Parathyroid adenoma (tissue), 2 donors: ENCODE results near the gene EFNB3.

Experiments used
- H2AFZ ChIP-seq: fragments of 300-600 bp; sonication (generic); one replicate; pipeline ENCODE4 v1.7.0; 2017; ENCODE audit warnings: antibody characterized with exemption, mild to moderate bottlenecking
- H3K27ac ChIP-seq: fragments of 300-600 bp; sonication (generic); one replicate; pipeline ENCODE4 v1.7.0; 2017
- H3K27me3 ChIP-seq: fragments of 300-600 bp; sonication (generic); one replicate; pipeline ENCODE4 v1.7.0; 2017; ENCODE audit warnings: low read length; ENCODE audit not compliant: control insufficient read depth, insufficient read depth
- H3K36me3 ChIP-seq: fragments of 300-600 bp; sonication (generic); one replicate; pipeline ENCODE4 v1.7.0; 2017; ENCODE audit warnings: low read length; ENCODE audit not compliant: control insufficient read depth, insufficient read depth
- H3K4me1 ChIP-seq: fragments of 300-600 bp; sonication (generic); one replicate; pipeline ENCODE4 v1.7.0; 2017; ENCODE audit warnings: control low read depth
- H3K4me2 ChIP-seq: fragments of 300-600 bp; sonication (generic); one replicate; pipeline ENCODE4 v1.7.0; 2017; ENCODE audit warnings: low read length
- H3K4me3 ChIP-seq: fragments of 300-600 bp; sonication (generic); one replicate; pipeline ENCODE4 v1.7.0; 2017; ENCODE audit warnings: low read depth, low read length
- H3K79me2 ChIP-seq: fragments of 300-600 bp; sonication (generic); one replicate; pipeline ENCODE4 v1.7.0; 2017; ENCODE audit warnings: control low read depth
- H3K9ac ChIP-seq: fragments of 300-600 bp; sonication (generic); one replicate; pipeline ENCODE4 v1.7.0; 2017; ENCODE audit warnings: mild to moderate bottlenecking
- H3K9me3 ChIP-seq: fragments of 300-600 bp; sonication (generic); one replicate; pipeline ENCODE4 v1.7.0; 2017; ENCODE audit warnings: low read length; ENCODE audit not compliant: control insufficient read depth
- CTCF ChIP-seq: fragments of 300-600 bp; sonication (generic); IDR thresholded peaks from one replicate; pipeline ENCODE4 v1.7.0; 2017; ENCODE audit warnings: antibody characterized with exemption, mild to moderate bottlenecking
- donor health status: primary hyperparathyroidism.

Gene EFNB3

GRCh38 chr17:7748076-7748775 is 43.2 kb downstream of the EFNB3 start:
- peak overlapping the region; percentile 77 for H2AFZ ChIP-seq
- no peaks in the 10 kb centered on the region for H3K79me2 ChIP-seq
- H3K4me3 ChIP-seq = no peak overlapping the region
- H3K4me1 ChIP-seq = peaks cover 7% of the 10 kb centered on the region
- H3K36me3 ChIP-seq = no peaks in the 10 kb centered on the region
- no peak overlapping the region for H3K27ac ChIP-seq
- H3K4me2 ChIP-seq = no peak overlapping the region
- no peaks in the 10 kb centered on the region for H3K27me3 ChIP-seq
- no peak overlapping the region for H3K9ac ChIP-seq
- TF ChIP-seq CTCF = no peak
- H3K9me3 ChIP-seq = no peaks in the 10 kb centered on the region

- H3K27me3 ChIP-seq = no peaks in the 10 kb centered on the region
- no peaks in the 10 kb centered on the region for H3K36me3 ChIP-seq
- H3K4me3 ChIP-seq = no peak overlapping the region
- H3K4me2 ChIP-seq = no peak overlapping the region
- no peak overlapping the region for H3K27ac ChIP-seq
- no peaks in the 10 kb centered on the region for H3K9me3 ChIP-seq
- no peaks in the 10 kb centered on the region for H3K79me2 ChIP-seq
- H2AFZ ChIP-seq = no peak overlapping the region
- no peak overlapping the region for H3K9ac ChIP-seq
- TF ChIP-seq CTCF = no peak
- peaks cover 7% of the 10 kb centered on the region for H3K4me1 ChIP-seq
Observed at GRCh38 chr17:7750321-7750821, 45.4 kb downstream of the EFNB3 start.

GRCh38 chr17:7754656-7755055 is 49.7 kb downstream of the EFNB3 start:
- Histone ChIP-seq H3K4me3 (no peak overlapping the region), H3K4me1 (no peaks in the 10 kb centered on the region), H3K79me2 (no peaks in the 10 kb centered on the region), H2AFZ (no peak overlapping the region), H3K36me3 (no peaks in the 10 kb centered on the region), H3K27me3 (no peaks in the 10 kb centered on the region), H3K9ac (no peak overlapping the region), H3K4me2 (no peak overlapping the region), H3K27ac (no peak overlapping the region), H3K9me3 (no peaks in the 10 kb centered on the region)
- no peak for TF ChIP-seq CTCF

GRCh38 chr17:7755095-7755890 is 50.3 kb downstream of the EFNB3 start:
- H3K27me3 ChIP-seq = no peaks in the 10 kb centered on the region
- no peak for TF ChIP-seq CTCF
- no peaks in the 10 kb centered on the region for H3K9me3 ChIP-seq
- H3K79me2 ChIP-seq = no peaks in the 10 kb centered on the region
- H3K27ac ChIP-seq = no peak overlapping the region
- H2AFZ ChIP-seq = no peak overlapping the region
- no peaks in the 10 kb centered on the region for H3K36me3 ChIP-seq
- no peaks in the 10 kb centered on the region for H3K4me1 ChIP-seq
- H3K9ac ChIP-seq = no peak overlapping the region
- no peak overlapping the region for H3K4me2 ChIP-seq
- no peak overlapping the region for H3K4me3 ChIP-seq
